Sciatic nerve (tissue), 2 donors: ENCODE results near the gene NUDCD3. TPM values are rescaled to one million over a fixed set of nuclear protein-coding genes. Genes with fewer than 3 reads are reported as not detected.
"Not testable (repeated sequence)": the region's sequence is repeated elsewhere in the genome, so short reads cannot be mapped to it uniquely, and the experiment has no call there.

ENCODE experiments used
- ATAC-seq: fragments of 200-7000 bp; cut with Tn5 transposase; one replicate; pipeline ENCODE4 v1.9.1; 2020; ENCODE audit warnings: mild to moderate bottlenecking, moderate library complexity
- DNase-seq: peaks from one replicate; pipeline ENCODE4 v3.0.0-alpha.2; 2020; ENCODE audit warnings: low spot score
- intact Hi-C: fragments of 100-400 bp; cut with DNase I; formaldehyde crosslinking; loops from one replicate; pipeline ENCODE4 v1.14.2; 2022
- total RNA-seq: library from RNA; stranded (reverse); fragmentation: NEBNext Ultra II Directional; extraction: Animal tissue kit (Norgen Biotek cat#: 25700); gene quantifications from one replicate; pipeline ENCODE4 v1.2.1, GENCODE V29; 2021
- donor health status: DM: no; HTN: no; CAD: no.
- donor health status: DM: no; HTN: no; CAD: no.

The NUDCD3 gene
- total RNA-seq, 1 donor from 2014 or later = 101 TPM

DNA sequence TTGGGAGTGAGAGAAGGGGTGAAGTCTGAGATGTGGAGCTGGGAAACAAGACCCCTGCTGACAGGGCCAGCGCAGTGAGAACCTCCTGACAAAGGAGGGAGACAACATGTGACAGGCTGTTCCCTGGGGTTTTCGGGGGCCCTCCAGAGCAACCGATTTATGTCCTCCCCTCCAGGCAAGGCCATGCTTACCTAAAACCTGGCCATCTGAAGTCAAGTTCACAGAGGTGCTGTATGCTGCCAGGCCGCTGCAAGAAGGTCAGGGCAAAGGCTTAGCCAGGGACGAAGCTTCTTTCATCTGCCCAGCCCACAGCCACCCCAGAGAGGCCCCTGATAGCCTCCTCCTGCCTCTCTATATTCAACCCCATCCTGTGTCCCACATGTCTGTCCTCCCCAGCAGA is 30.1 kb upstream of the NUDCD3 start:
- DNase-seq (no peak), ATAC-seq (no peak)
- intact Hi-C loops = no loop called here

DNA sequence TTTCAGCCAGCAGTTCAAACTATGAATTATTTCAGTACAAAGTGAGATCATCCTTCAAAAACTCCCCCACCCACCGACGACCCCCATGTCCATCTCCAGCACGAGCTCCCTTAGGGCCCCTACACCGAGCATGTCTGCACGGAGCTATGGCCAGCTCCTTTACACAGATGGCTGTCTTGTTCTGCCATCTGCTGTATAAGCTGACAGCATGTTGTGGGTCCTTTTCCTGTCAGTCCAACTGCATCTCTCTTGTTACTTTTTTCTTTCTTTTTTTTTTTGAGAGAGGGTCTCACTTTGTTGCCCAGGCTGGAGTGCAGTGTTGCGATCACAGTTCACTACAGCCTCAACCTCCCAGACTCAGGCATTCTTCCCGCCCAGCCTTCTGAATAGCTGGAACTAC is 29.1 kb upstream of the NUDCD3 start:
- no peak for DNase-seq
- ATAC-seq = no peak
- intact Hi-C loops = no loop called here

DNA sequence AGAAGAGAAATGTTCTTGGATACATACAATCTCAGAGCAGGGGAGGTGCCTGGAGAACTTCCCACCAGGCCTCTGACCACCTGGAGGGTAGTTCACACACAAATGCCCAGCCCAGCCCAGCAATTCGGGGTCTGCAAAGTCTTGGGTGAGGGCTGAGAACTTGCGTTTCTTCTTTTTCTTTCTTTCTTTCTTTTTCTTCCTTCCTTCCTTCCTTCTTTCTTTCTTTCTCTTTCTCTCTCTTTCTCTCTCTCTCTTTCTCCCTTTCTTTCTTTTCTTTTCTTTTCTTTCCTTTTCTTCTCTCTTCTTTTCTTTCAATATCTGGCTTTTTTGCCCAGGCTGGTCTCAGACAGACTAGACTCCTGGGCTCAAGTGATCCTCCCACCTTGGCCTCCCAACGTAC is 28.3 kb upstream of the NUDCD3 start:
- DNase-seq (no peak), ATAC-seq (no peak)
- intact Hi-C loops = no loop called here

DNA sequence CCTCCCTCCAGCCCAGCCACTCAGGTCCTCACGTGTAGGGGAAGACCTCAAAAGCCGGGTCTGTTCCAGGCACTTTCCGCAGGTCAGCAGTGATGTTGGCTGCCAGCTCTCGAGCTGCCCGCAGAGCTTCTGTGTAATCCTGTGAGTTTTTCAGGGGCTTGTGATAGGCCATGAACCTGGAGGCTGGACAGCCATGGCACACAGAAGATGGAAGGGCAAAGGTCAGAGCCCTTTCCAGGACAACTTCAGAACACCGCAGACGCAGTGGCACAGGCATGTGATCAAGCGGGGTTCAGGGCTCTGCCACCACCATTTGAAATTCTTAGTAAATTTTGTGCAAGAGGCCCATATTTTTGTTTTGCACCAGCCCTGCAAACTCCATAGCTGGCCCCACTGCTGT is 26.7 kb upstream of the NUDCD3 start:
- DNase-seq (no peak), ATAC-seq (no peak)
- intact Hi-C loops = no loop called here

DNA sequence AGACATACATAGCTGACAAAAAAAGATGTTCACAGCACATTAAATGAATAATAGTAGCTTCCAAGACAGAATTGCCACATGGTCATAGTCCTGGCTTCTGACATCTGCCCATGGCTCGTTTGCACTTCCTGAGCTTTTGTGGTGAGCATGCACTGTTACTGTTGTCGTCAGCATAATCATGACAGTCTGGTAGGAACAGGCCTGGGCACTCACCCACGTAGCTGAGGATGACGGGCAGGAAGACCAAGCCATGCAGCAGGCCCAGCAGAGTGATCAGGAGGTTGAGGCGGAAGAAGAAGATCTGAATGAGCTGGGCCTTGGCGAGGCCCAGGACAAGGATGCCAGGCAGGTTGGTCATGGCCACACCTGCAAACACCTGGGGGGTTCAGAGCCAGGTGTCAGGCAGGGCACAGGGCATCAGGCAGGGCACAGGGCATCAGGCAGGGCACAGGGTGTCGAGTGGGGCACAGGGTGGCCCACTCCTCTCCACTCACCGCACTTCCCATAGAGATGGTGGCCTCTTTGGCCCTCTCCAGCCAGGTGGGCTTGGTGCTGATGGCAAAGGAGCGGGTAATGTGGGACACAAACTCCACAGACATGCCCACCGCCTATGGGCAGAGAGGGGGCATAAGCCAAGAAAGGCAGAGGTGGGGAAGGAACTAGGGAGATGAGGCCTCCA is 25.3 kb upstream of the NUDCD3 start:
- DNase-seq (no peak), ATAC-seq (no peak)
- intact Hi-C loops = no loop called here

DNA sequence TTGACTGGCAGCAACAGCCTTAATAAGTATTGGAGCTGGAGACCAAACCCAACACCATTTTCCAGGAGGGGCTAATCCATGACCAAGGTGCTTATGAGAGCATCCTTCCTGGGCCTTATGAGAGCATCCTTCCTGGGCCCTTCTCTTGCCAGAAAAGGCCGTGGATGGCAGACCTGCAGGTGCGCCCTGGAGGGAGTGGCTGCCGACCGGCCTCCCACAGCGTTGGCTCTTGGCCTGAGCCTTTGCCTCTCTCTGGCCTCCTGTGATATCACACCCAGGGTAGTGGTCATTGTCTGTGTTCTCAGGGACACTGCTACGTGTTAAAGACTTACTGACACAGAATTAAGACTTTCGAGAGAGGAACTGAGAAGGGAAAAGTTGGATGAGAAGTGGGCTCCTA is 22.3 kb upstream of the NUDCD3 start:
- no peak for ATAC-seq
- DNase-seq = no peak
- intact Hi-C loops = no loop called here

DNA sequence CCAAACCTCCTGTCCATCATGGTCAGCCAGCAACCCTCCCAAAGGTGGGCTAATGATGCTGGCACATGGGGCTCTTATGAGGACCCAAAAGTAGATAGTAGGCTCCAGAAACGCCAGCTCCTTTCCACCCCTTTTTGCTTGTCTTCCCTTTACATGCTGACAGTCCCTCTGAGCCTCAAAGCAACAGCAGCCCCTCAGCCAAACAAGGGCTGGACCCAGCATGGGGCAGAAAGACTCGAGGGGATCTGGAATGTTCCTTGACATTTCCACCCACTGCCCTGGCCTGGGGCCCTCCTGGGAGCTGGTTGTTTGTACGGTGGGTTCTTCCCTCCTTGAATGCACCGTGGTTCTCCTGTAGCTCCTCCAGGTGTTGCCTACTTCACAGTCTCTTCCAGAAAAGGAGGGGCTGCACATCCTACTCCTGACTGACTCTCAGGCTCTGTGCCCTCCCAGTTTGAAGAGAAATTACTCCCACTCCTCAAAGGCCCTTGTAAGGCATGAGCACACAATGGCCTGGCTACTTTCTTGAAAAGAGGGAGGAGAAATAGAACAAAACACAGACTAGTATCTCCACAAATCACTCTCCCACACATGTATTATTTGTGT is 21.5 kb upstream of the NUDCD3 start:
- intact Hi-C loops = no loop called here
- DNase-seq = no peak
- no peak for ATAC-seq

DNA sequence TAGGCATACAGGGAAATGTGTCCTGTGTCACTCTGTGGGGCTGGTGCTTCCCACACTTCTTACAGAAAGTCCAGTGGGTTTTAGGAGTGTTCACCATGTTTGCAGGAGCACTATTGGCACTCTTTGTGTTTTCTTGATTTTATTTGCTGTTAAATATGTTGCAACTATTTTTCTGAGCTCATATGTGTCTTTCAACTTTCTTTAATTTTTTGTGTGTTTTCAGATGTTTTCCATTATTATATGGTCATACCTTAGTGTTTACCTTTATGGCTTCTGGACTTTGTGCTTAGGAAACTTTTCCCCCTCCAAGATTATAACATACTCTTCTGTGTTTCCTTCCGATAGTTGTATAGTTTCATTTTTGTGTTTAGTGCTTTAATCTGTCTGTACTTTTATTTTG is 20.8 kb upstream of the NUDCD3 start:
- no peak for DNase-seq
- no peak for ATAC-seq
- intact Hi-C loops = no loop called here

DNA sequence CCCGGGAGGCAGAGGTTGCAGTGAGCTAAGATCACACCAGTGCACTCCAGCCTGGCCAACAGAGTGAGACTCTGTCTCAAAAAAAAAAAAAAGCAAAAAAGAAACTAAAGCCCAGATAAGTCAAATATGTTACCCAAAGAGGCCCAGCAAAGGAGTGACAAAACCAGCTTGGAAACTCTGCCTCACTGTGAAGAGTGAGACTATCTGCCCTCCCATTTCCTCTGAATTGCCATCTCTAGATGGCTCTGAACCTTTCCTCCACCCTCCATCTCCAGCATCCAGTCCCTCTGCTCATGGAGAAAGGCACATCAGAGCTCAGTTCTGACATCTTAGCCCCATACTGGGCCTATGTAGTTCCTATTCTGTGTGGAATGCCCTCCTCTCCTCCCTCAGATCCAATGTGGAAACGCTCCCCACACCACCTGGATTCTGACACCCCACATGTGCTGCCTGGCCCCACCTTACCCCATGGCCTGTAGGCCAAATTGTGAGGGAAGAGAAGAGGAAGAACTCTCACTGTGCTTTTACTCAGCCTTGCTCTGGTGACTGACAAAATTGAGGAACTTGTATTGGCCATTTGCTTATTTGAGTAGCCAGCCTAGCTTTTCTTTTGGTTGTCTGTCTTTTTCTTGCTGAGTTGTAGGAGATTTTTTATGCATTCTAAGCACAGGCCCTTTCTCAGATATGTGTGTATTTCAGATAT is 18.0 kb upstream of the NUDCD3 start:
- intact Hi-C loops = no loop called here
- ATAC-seq (no peak), DNase-seq (no peak)

DNA sequence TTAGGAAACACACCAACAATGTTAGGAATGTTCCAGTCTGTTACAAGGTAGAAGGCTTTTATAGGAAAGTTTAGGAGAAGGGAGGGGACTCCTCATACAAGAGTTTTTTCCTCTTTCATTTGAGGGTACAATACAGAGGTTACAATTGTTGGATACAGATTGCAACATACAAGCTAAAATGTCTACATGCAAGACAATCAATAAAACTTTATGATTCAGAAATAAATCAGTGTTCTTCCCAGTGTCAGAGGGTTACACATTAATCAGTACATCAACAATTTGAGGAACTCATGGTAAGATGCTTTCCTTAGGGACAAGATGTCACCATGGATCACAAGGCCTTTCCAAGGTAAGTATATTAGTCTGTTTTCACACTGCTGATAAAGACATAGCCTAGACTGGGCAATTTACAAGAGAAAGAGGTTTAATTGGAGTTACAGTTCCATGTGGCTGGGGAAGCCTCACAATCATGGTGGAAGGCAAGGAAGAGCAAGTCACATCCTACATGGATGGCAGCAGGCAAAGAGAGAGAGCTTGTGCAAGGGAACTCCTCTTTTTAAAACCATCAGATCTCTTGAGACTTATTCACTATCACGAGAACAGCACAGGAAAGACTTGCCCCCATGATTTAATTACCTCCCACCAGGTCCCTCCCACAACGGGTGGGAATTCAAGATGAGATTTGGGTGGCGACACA is 16.3 kb upstream of the NUDCD3 start:
- DNase-seq, intact Hi-C loops, ATAC-seq: not testable (repeated sequence)

DNA sequence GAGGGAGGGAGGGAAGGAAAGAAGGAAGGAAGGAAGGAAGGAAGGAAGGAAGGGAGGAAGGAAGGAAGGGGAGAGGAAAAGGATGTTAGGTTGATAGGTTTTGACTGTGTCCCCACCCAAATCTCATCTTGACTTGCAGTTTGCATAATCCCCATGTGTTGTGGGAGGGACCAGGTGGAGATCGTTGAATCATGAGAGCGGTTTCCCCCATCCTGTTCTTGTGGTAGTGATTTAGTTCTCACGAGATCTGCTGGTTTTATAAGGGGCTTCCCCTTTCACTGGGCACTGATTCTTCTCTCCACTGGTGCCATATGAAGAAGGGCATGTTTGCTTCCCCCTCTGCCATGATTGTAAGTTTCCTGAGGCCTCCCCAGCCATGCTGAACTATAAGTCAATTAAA is 15.1 kb upstream of the NUDCD3 start:
- intact Hi-C loops = no loop called here
- no peak for DNase-seq
- no peak for ATAC-seq

DNA sequence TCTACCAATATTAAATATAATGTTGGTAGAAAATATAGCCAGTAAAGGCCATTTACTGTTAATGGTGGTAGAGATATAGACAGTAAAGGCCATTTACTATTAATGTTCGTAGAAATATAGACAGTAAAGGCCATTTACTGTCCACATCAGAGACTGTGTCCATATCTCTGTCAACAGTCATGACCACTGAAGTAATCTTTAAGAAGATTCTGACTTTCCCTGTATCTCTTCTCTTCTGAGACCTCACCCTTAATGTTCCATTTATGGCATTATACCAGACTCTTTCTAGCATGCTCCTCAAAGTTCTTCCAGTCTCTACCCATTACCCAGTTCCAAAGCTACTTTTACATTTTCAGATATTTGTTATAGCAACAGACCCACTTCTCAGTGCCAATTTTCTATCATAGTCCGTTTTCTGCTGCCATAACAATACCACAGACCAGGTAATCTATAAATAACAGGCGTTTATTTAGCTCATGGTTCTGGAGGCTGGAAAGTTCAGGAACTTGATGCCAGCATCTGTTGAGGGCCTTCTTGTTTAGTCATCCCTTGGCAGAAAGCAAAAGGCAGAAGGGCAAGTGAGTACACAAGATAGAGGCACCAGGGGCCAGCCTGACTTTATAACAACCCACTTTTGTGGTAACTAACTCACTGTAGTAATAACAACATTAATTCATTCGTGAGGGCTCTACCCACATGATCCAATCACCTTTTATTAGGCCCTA is 7.9 kb upstream of the NUDCD3 start:
- no peak for ATAC-seq
- DNase-seq = no peak
- intact Hi-C loops = no loop called here

DNA sequence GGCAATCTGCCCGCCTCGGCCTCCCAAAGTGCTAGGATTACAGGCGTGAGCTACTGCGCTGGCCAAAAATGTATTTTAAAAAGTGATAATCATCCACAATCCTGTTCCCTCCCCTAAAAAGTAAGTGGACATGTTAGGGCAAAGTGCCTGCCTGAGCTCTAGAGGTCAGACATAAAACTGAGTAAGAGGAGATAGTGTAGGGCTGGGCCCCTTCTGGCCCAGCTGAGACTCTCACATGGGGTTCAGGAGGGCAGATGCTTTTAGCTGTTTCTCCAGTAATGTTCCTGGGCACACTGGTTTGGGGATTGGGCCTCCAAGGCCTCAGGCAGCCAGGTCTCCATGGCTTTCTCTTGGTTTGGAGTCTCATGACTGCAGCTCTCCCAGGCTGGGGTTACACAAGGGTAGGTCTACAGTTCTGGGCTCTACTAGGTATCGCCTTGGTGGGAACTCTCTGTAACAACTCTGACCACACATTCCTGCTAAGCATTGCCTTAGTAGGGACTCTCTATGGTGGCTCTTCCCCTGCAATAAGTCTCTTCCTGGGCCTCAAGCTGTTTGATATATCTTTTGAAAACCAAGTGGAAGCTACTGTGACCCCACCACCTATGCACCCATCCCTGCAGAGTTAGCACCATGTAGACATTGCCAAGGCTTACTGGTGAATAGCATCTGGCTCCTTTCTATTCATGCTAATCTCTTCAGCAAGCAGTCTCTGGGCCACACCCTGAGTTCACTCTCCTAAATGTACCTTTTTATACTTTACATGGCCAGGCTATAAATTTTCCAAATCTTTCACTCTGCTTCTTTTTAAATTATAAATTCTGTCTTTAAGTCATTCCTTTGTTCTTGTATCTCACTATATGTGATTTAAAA is 6.9 kb upstream of the NUDCD3 start:
- intact Hi-C loops = no loop called here
- no peak for ATAC-seq
- no peak for DNase-seq

DNA sequence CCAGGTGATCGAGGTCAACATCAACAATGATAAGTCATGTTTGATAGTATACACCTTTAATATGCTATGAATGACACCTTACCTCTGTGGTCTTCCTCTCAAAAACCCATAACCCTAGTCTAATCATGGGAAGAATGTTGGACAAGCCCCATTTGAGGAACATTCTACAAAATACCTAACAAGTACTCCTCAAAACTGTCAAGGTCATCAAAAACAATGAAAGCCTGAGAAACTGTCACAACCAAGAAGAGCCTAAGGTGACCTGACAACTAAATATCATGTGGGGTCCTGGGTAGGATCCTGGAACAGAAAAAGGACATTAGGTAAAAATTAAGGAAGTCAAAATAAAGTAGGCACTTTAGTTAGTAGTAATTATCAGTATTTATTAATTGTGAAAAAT is 5.9 kb upstream of the NUDCD3 start:
- DNase-seq (no peak), ATAC-seq (no peak)
- intact Hi-C loops = no loop called here

DNA sequence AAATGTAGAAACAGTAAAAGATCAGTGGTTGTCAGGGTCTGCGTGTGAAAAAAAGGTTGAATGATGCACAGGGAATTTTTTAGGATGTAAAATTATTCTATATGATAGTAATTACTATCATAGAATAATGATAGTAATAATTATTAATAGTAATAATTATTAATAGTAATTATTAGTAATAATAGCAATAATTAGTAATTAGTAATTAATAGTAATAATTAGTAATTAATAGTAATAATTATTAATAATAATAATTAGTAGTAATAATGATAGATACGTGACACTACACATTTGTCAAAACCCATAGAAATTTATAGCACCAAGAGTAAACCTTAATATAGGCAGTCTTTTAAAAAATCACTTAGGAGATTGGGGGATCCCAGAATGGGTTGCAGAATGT is 4.5 kb upstream of the NUDCD3 start:
- no peak for DNase-seq
- intact Hi-C loops = no loop called here
- no peak for ATAC-seq

DNA sequence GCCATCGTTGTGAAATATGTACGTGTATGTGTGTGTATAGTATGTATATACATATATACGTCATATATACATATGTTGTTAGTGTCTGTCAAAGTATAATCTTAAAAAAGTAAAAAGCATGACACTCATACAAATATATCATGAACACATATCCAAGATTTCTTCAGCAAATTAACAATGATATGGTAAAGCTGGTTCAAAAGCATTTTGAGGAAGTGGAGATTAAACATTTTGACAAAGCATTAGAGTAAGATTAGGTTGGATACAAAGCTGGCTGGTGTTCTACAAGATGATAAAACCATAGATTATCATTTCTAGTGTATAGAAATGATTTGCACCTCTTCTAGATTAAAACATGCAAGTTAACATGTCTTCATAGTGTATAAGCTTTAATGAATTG is 771 bp upstream of the NUDCD3 start:
- DNase-seq (no peak), ATAC-seq (no peak)
- intact Hi-C loops = no loop called here

DNA sequence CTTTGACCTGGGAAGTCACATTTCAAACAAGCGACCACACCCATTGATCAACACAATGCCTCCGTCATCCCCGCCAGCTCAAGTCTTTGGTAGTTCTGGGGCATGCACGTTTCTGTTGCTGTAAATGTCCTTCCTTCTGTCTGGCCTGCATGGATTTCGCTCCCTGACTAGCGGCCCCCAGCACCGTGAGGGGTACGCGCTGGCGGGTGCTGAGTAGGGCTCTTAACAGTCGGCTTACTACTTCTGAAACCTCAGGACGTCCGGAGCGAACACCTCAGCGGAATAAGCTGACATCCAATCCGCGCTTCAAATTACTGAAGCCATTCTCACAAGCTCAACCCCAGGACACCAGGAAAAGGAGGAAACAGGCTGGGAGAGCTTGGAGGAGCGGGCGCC is 505 bp downstream of the NUDCD3 start:
- intact Hi-C loops = no loop called here
- ATAC-seq = no peak
- no peak for DNase-seq

DNA sequence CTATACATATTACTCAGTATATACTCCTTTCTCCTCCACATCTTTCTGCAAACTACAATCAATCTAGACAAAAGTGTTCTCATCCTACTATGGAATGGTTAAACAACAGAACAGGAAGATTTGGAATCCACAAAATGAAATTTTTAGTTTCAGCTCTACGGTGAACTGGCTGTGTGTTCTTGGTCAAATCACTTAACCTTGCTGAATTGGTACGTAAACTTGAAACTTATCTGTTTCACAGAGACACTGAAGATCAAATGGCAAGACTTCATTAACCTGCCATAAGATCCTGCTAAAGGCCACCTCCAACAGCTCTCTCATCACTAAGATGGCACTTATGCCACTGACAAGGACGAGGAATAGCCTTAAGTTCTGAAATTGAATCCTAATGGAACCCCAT is 1.5 kb downstream of the NUDCD3 start:
- intact Hi-C loops = no loop called here
- no peak for ATAC-seq
- DNase-seq = no peak

DNA sequence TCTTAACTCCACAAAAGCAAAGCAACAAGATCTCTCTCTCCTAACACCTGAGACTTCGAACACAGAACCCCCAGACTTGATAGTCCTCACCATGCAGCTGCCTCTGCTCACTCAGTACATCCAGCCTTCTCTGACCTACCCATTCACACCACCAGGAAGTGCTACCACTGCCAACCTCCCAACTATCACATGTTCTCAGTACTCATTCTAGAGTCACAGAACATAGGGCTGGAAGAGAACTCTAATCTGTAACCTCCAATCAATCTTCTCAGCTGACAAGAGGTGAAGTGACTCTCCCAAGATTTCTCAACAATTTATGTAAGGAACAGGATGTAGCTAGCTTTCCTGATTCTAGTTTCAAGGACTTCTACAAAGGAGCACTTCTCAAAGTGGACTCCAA is 3.8 kb downstream of the NUDCD3 start:
- DNase-seq (no peak), ATAC-seq (no peak)
- intact Hi-C loops = no loop called here
